Activated B cell treated with CpG ODN at 0.5 μM for 24 hours (primary cell): ENCODE data around the gene SPATA9. TPM values are rescaled to one million over a fixed set of nuclear protein-coding genes. Genes with fewer than 3 reads are reported as not detected.

Source experiments
- ATAC-seq: fragments of 200-7000 bp; cut with Tn5 transposase; one replicate; pipeline ENCODE4 v1.10.0; 2021; ENCODE audit warnings: low read depth, mild to moderate bottlenecking, moderate library complexity
- CTCF ChIA-PET: fragments of 350-600 bp; sonication (Branson Sonifier 250); formaldehyde crosslinking; loops from one replicate; lab custom pipeline; 2021; ENCODE audit warnings: antibody characterized with exemption; lab: Charles Lee
- POLR2A ChIA-PET: fragments of 350-600 bp; sonication (Branson Sonifier 250); formaldehyde crosslinking; loops from one replicate; lab custom pipeline; 2021; ENCODE audit warnings: antibody characterized with exemption; lab: Charles Lee
- DNase-seq: peaks from one replicate; pipeline ENCODE4 v3.0.0; 2022
- H3K27ac Mint-ChIP-seq: one replicate; pipeline ENCODE4 v1.8.0; 2020; ENCODE audit warnings: mixed read lengths
- H3K27me3 Mint-ChIP-seq: one replicate; pipeline ENCODE4 v1.8.0; 2021; ENCODE audit warnings: mixed read lengths
- H3K36me3 Mint-ChIP-seq: one replicate; pipeline ENCODE4 v1.8.0; 2021; ENCODE audit warnings: low read depth, mixed read lengths
- H3K4me1 Mint-ChIP-seq: one replicate; pipeline ENCODE4 v1.8.0; 2021; ENCODE audit warnings: mixed read lengths
- H3K4me3 Mint-ChIP-seq: one replicate; pipeline ENCODE4 v1.8.0; 2020; ENCODE audit warnings: mild to moderate bottlenecking, mixed read lengths
- H3K9me3 Mint-ChIP-seq: one replicate; pipeline ENCODE4 v1.8.0; 2020; ENCODE audit warnings: mixed read lengths
- intact Hi-C: fragments of 100-400 bp; cut with micrococcal nuclease; formaldehyde crosslinking; loops from one replicate; pipeline ENCODE4 v1.15.1; 2024
- total RNA-seq: library from RNA; stranded (reverse); gene quantifications from 2 replicates; pipeline ENCODE4 v1.2.3, GENCODE V29; 2022
- TF ChIP-seq, protein P1 (sequence below): fragments of 200-600 bp; IDR thresholded peaks from one replicate; pipeline ENCODE4 v1.8.0; 2022; ENCODE audit warnings: antibody characterized with exemption, mild to moderate bottlenecking

SPATA9 gene
- total RNA-seq, 1 donor from 2014 or later = not detected

DNA sequence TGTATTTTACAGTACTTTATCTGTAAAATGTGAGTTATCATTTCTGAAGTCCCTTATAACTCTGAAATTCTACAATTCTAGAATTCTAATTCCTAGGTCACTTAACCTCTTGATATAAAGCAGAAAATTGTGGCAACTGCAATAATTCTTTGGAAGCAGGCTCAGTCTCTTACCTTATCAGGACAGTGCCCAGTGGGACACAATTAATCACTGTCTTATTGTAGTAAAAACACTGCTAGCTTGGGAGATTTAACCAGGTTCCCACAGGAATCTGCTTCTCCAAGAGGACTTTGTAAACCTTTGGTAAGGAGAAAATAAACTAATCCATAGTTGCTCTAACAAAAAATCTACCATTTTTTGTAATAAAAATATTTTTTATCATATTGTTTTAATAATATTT is 18.3 kb upstream of the SPATA9 start:
- intact Hi-C loops = no loop called here
- ChIA-PET CTCF (interaction anchor here (1.3 kb wide), 1 partner anchor 146 kb away, joined by 3 read pairs; no protein-coding TSS in a partner anchor), POLR2A (no interaction called here)
- Mint-ChIP-seq H3K9me3 (no peaks in the 10 kb centered on the region), H3K27me3 (peaks cover 3% of the 10 kb centered on the region), H3K27ac (no peak overlapping the region), H3K4me3 (no peak overlapping the region), H3K36me3 (no peaks in the 10 kb centered on the region), H3K4me1 (no peaks in the 10 kb centered on the region)
- TF ChIP-seq, protein P1, sequence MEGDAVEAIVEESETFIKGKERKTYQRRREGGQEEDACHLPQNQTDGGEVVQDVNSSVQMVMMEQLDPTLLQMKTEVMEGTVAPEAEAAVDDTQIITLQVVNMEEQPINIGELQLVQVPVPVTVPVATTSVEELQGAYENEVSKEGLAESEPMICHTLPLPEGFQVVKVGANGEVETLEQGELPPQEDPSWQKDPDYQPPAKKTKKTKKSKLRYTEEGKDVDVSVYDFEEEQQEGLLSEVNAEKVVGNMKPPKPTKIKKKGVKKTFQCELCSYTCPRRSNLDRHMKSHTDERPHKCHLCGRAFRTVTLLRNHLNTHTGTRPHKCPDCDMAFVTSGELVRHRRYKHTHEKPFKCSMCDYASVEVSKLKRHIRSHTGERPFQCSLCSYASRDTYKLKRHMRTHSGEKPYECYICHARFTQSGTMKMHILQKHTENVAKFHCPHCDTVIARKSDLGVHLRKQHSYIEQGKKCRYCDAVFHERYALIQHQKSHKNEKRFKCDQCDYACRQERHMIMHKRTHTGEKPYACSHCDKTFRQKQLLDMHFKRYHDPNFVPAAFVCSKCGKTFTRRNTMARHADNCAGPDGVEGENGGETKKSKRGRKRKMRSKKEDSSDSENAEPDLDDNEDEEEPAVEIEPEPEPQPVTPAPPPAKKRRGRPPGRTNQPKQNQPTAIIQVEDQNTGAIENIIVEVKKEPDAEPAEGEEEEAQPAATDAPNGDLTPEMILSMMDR = no peak
- ATAC-seq (no peak), DNase-seq (no peak)

GRCh38 chr5:95699337-95699736 is 16.5 kb upstream of the SPATA9 start:
- Mint-ChIP-seq H3K4me3 (no peak overlapping the region), H3K27me3 (peaks cover 6% of the 10 kb centered on the region), H3K27ac (no peak overlapping the region), H3K36me3 (no peaks in the 10 kb centered on the region), H3K9me3 (no peaks in the 10 kb centered on the region), H3K4me1 (no peaks in the 10 kb centered on the region)
- TF ChIP-seq, protein P1 = no peak
- ChIA-PET POLR2A (no interaction called here), CTCF (no interaction called here)
- no peak for DNase-seq
- intact Hi-C loops = no loop called here
- no peak for ATAC-seq

DNA sequence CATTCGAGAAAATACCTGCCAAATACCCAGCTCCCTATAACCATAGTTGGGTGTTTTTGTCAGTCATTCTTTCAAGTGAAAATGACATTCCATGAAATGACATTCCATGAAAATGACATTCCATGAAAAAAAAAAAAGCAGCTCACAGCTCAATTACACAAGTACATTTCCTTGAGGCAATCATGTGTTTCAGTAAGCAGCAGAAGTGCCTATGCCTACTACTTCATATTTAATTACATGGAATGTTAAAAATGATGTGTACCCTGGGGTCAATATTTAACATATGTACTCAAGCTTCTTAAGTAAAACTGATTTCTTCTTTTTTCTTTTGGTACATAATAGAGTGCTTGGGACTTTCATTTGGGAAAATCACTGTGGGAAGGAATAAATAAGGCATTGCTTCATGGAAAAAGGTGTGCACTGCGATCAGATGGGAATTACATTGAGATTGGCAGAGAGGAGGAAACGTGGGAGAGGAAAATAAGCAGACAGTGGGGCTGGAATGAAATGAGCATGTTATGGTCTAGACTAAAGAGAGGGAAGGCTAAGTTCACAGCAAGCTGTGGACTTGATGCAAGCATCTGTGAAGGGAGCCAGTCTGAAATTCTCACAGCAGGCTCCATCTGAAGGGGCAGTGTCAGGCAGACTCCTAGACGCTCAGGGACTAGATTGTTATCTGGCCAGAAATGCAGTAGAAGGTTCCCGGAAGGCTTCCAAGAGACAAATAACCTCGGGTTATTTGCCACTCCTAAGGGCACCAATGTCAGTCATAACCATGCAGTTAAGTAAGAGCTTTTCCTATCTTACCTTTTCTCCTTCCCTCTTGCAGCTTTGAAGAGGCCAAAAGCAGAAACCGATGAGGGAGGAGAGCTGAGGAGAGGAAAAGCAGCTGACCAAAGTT is 15.2 kb upstream of the SPATA9 start:
- CTCF ChIA-PET = interaction anchor here (0.7 kb wide), 1 partner anchor 639 kb away, joined by 3 read pairs; no protein-coding TSS in a partner anchor
- intact Hi-C loops = no loop called here
- no peaks in the 10 kb centered on the region for H3K36me3 Mint-ChIP-seq
- POLR2A ChIA-PET = no interaction called here
- TF ChIP-seq, protein P1 = no peak
- H3K4me3 Mint-ChIP-seq = no peak overlapping the region
- H3K9me3 Mint-ChIP-seq = no peaks in the 10 kb centered on the region
- H3K27ac Mint-ChIP-seq = no peak overlapping the region
- H3K4me1 Mint-ChIP-seq = no peaks in the 10 kb centered on the region
- no peak for ATAC-seq
- DNase-seq = no peak
- peaks cover 6% of the 10 kb centered on the region for H3K27me3 Mint-ChIP-seq

- DNase-seq = no peak
Measured at GRCh38 chr5:95690333-95690732, 7.5 kb upstream of the SPATA9 start.

DNA sequence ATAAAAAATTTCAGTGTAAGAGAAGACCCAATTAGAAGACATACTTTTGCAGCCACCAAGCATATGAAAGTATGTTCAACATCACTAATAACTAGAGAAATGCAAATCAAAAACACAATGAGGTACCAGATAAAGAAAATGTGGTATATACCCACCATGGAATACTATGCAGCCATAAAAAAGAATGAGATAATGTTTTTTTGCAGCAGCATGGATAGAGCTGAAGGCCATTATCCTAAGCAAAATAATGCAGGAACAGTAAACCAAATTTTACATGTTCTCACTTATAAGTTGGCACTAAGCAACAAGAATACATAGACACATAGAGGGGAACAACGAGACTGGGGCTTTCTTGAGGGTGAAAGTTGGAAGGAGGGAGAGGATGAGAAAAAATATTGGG is 6.9 kb upstream of the SPATA9 start:
- no peak for ATAC-seq
- H3K4me1 Mint-ChIP-seq = no peaks in the 10 kb centered on the region
- TF ChIP-seq, protein P1 = no peak
- H3K9me3 Mint-ChIP-seq = no peaks in the 10 kb centered on the region
- CTCF ChIA-PET = no interaction called here
- POLR2A ChIA-PET = no interaction called here
- no peaks in the 10 kb centered on the region for H3K27me3 Mint-ChIP-seq
- DNase-seq = no peak
- no peak overlapping the region for H3K4me3 Mint-ChIP-seq
- H3K36me3 Mint-ChIP-seq = no peaks in the 10 kb centered on the region
- H3K27ac Mint-ChIP-seq = no peak overlapping the region
- intact Hi-C loops = no loop called here

More at GRCh38 chr5:95690333-95690732, 7.5 kb upstream of the SPATA9 start:
- ChIA-PET POLR2A (no interaction called here), CTCF (no interaction called here)
- Mint-ChIP-seq H3K27ac (no peak overlapping the region), H3K36me3 (no peaks in the 10 kb centered on the region), H3K27me3 (no peaks in the 10 kb centered on the region), H3K9me3 (no peaks in the 10 kb centered on the region), H3K4me3 (no peak overlapping the region), H3K4me1 (no peaks in the 10 kb centered on the region)
- intact Hi-C loops = no loop called here
- TF ChIP-seq, protein P1 = no peak
- ATAC-seq = no peak
